Measurements from ENCODE around the gene PBX3.

Gene PBX3

GRCh38 chr9:125973547-125973946 is 226.4 kb downstream of the PBX3 start:
- no peak for TF ChIP-seq YY1 (IDR thresholded peaks at IDR 0.05; ENCODE audit: insufficient read depth, insufficient read length)
- TF ChIP-seq ZNF274 (IDR thresholded peaks at IDR 0.05; ENCODE audit: low read depth, low read length): no peak
- TF ChIP-seq SUZ12 (IDR thresholded peaks at IDR 0.05; ENCODE audit: extremely low read depth, insufficient read depth, insufficient read length): no peak
- Histone ChIP-seq H3K27me3 (ENCODE audit: insufficient read depth, insufficient read length) (no peaks in the 10 kb centered on the region), H3K9me3 (ENCODE audit: insufficient read depth, low read length) (peaks cover 3% of the 10 kb centered on the region; the same call in 1 of the 2 replicates), H3K4me1 (ENCODE audit: insufficient read depth, insufficient read length) (no peaks in the 10 kb centered on the region), H3K36me3 (ENCODE audit: insufficient read depth, insufficient read length, low read length) (no peaks in the 10 kb centered on the region), H3K4me3 (ENCODE audit: insufficient read length, low read depth) (no peak overlapping the region), H3K9ac (ENCODE audit: insufficient read length, low read depth) (no peak overlapping the region)
- no peak for DNase-seq (ENCODE audit: low read depth, low spot score)

GRCh38 chr9:125974705-125975104 is 227.5 kb downstream of the PBX3 start:
- Histone ChIP-seq H3K4me3 (ENCODE audit: insufficient read length, low read depth) (no peak overlapping the region), H3K36me3 (ENCODE audit: insufficient read depth, insufficient read length, low read length) (no peaks in the 10 kb centered on the region), H3K27me3 (ENCODE audit: insufficient read depth, insufficient read length) (no peaks in the 10 kb centered on the region), H3K9ac (ENCODE audit: insufficient read length, low read depth) (no peak overlapping the region), H3K4me1 (ENCODE audit: insufficient read depth, insufficient read length) (no peaks in the 10 kb centered on the region), H3K9me3 (ENCODE audit: insufficient read depth, low read length) (peaks cover 8% of the 10 kb centered on the region)
- no peak for TF ChIP-seq SUZ12 (IDR thresholded peaks at IDR 0.05; ENCODE audit: extremely low read depth, insufficient read depth, insufficient read length)
- TF ChIP-seq YY1 (IDR thresholded peaks at IDR 0.05; ENCODE audit: insufficient read depth, insufficient read length): no peak
- no peak for TF ChIP-seq ZNF274 (IDR thresholded peaks at IDR 0.05; ENCODE audit: low read depth, low read length)
- no peak for DNase-seq (ENCODE audit: low read depth, low spot score)

GRCh38 chr9:125977223-125977622 is 230.1 kb downstream of the PBX3 start:
- Histone ChIP-seq H3K9me3 (ENCODE audit: insufficient read depth, low read length) (peaks cover 14% of the 10 kb centered on the region), H3K4me3 (ENCODE audit: insufficient read length, low read depth) (no peak overlapping the region), H3K9ac (ENCODE audit: insufficient read length, low read depth) (no peak overlapping the region), H3K4me1 (ENCODE audit: insufficient read depth, insufficient read length) (no peaks in the 10 kb centered on the region), H3K36me3 (ENCODE audit: insufficient read depth, insufficient read length, low read length) (no peaks in the 10 kb centered on the region), H3K27me3 (ENCODE audit: insufficient read depth, insufficient read length) (no peaks in the 10 kb centered on the region)
- DNase-seq (ENCODE audit: low read depth, low spot score): no peak
- no peak for TF ChIP-seq SUZ12 (IDR thresholded peaks at IDR 0.05; ENCODE audit: extremely low read depth, insufficient read depth, insufficient read length)
- no peak for TF ChIP-seq YY1 (IDR thresholded peaks at IDR 0.05; ENCODE audit: insufficient read depth, insufficient read length)
- TF ChIP-seq ZNF274 (IDR thresholded peaks at IDR 0.05; ENCODE audit: low read depth, low read length): no peak

GRCh38 chr9:125979383-125979782 is 232.2 kb downstream of the PBX3 start:
- Histone ChIP-seq H3K4me1 (ENCODE audit: insufficient read depth, insufficient read length) (no peaks in the 10 kb centered on the region), H3K9me3 (ENCODE audit: insufficient read depth, low read length) (peaks cover 14% of the 10 kb centered on the region), H3K9ac (ENCODE audit: insufficient read length, low read depth) (no peak overlapping the region), H3K4me3 (ENCODE audit: insufficient read length, low read depth) (no peak overlapping the region), H3K27me3 (ENCODE audit: insufficient read depth, insufficient read length) (no peaks in the 10 kb centered on the region), H3K36me3 (ENCODE audit: insufficient read depth, insufficient read length, low read length) (no peaks in the 10 kb centered on the region)
- no peak for DNase-seq (ENCODE audit: low read depth, low spot score)
- TF ChIP-seq ZNF274 (IDR thresholded peaks at IDR 0.05; ENCODE audit: low read depth, low read length) (no peak), SUZ12 (IDR thresholded peaks at IDR 0.05; ENCODE audit: extremely low read depth, insufficient read depth, insufficient read length) (no peak), YY1 (IDR thresholded peaks at IDR 0.05; ENCODE audit: insufficient read depth, insufficient read length) (no peak)

- no peak for DNase-seq (ENCODE audit: low read depth, low spot score)
- H3K4me1 ChIP-seq (ENCODE audit: insufficient read depth, insufficient read length): peaks cover 3% of the 10 kb centered on the region
- peaks cover 11% of the 10 kb centered on the region for H3K9me3 ChIP-seq (ENCODE audit: insufficient read depth, low read length)
- TF ChIP-seq YY1 (IDR thresholded peaks at IDR 0.05; ENCODE audit: insufficient read depth, insufficient read length) (no peak), SUZ12 (IDR thresholded peaks at IDR 0.05; ENCODE audit: extremely low read depth, insufficient read depth, insufficient read length) (no peak), ZNF274 (IDR thresholded peaks at IDR 0.05; ENCODE audit: low read depth, low read length) (no peak)
- no peak overlapping the region for H3K4me3 ChIP-seq (ENCODE audit: insufficient read length, low read depth)
- no peaks in the 10 kb centered on the region for H3K27me3 ChIP-seq (ENCODE audit: insufficient read depth, insufficient read length)
- no peaks in the 10 kb centered on the region for H3K36me3 ChIP-seq (ENCODE audit: insufficient read depth, insufficient read length, low read length)
- no peak overlapping the region for H3K9ac ChIP-seq (ENCODE audit: insufficient read length, low read depth)
Observed at GRCh38 chr9:125982798-125983406, 235.7 kb downstream of the PBX3 start.

- no peak overlapping the region for H3K9ac ChIP-seq (ENCODE audit: insufficient read length, low read depth)
- H3K4me3 ChIP-seq (ENCODE audit: insufficient read length, low read depth): no peak overlapping the region
- H3K9me3 ChIP-seq (ENCODE audit: insufficient read depth, low read length): peaks cover 11% of the 10 kb centered on the region
- H3K36me3 ChIP-seq (ENCODE audit: insufficient read depth, insufficient read length, low read length): no peaks in the 10 kb centered on the region
- TF ChIP-seq YY1 (IDR thresholded peaks at IDR 0.05; ENCODE audit: insufficient read depth, insufficient read length): no peak
- no peak for TF ChIP-seq ZNF274 (IDR thresholded peaks at IDR 0.05; ENCODE audit: low read depth, low read length)
- no peak for TF ChIP-seq SUZ12 (IDR thresholded peaks at IDR 0.05; ENCODE audit: extremely low read depth, insufficient read depth, insufficient read length)
- no peaks in the 10 kb centered on the region for H3K27me3 ChIP-seq (ENCODE audit: insufficient read depth, insufficient read length)
- H3K4me1 ChIP-seq (ENCODE audit: insufficient read depth, insufficient read length): peaks cover 3% of the 10 kb centered on the region
- no peak for DNase-seq (ENCODE audit: low read depth, low spot score)
Observed at GRCh38 chr9:125983681-125984080, 236.5 kb downstream of the PBX3 start.

- TF ChIP-seq ZNF274 (IDR thresholded peaks at IDR 0.05; ENCODE audit: low read depth, low read length) (no peak), SUZ12 (IDR thresholded peaks at IDR 0.05; ENCODE audit: extremely low read depth, insufficient read depth, insufficient read length) (no peak), YY1 (IDR thresholded peaks at IDR 0.05; ENCODE audit: insufficient read depth, insufficient read length) (no peak)
- H3K36me3 ChIP-seq (ENCODE audit: insufficient read depth, insufficient read length, low read length): no peaks in the 10 kb centered on the region
- DNase-seq (ENCODE audit: low read depth, low spot score): no peak
- H3K4me3 ChIP-seq (ENCODE audit: insufficient read length, low read depth): no peak overlapping the region
- H3K4me1 ChIP-seq (ENCODE audit: insufficient read depth, insufficient read length): peaks cover 3% of the 10 kb centered on the region
- peaks cover 9% of the 10 kb centered on the region for H3K9me3 ChIP-seq (ENCODE audit: insufficient read depth, low read length)
- no peaks in the 10 kb centered on the region for H3K27me3 ChIP-seq (ENCODE audit: insufficient read depth, insufficient read length)
- no peak overlapping the region for H3K9ac ChIP-seq (ENCODE audit: insufficient read length, low read depth)
Observed at GRCh38 chr9:125984461-125984860, 237.3 kb downstream of the PBX3 start.

Measured in NT2/D1 (cell line).